ENCODE measurements around the gene TUBB4A. TPM values are rescaled to one million over a fixed set of nuclear protein-coding genes. Genes with fewer than 3 reads are reported as not detected.

TUBB4A gene
- total RNA-seq, 4 donors from 2014 or later = 0.22 TPM; not detected in 3

DNA sequence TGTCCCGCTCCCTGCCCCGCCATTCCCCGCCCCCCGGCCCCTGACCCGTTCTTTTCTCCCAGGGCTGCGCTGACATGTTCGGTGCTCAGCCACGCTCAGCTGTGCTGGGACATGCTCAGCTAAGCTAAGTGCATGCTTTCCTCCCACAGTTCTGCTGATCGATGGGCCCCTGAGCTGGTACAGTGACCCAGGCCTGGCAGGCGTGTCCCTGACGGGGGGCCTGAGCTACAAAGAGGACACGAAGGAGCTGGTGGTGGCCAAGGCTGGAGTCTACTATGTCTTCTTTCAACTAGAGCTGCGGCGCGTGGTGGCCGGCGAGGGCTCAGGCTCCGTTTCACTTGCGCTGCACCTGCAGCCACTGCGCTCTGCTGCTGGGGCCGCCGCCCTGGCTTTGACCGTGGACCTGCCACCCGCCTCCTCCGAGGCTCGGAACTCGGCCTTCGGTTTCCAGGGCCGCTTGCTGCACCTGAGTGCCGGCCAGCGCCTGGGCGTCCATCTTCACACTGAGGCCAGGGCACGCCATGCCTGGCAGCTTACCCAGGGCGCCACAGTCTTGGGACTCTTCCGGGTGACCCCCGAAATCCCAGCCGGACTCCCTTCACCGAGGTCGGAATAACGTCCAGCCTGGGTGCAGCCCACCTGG is 32.5 kb upstream of the TUBB4A start:
- TF ChIP-seq CTCF (IDR thresholded peaks at IDR 0.05; ENCODE audit: low read depth) = no peak

DNA sequence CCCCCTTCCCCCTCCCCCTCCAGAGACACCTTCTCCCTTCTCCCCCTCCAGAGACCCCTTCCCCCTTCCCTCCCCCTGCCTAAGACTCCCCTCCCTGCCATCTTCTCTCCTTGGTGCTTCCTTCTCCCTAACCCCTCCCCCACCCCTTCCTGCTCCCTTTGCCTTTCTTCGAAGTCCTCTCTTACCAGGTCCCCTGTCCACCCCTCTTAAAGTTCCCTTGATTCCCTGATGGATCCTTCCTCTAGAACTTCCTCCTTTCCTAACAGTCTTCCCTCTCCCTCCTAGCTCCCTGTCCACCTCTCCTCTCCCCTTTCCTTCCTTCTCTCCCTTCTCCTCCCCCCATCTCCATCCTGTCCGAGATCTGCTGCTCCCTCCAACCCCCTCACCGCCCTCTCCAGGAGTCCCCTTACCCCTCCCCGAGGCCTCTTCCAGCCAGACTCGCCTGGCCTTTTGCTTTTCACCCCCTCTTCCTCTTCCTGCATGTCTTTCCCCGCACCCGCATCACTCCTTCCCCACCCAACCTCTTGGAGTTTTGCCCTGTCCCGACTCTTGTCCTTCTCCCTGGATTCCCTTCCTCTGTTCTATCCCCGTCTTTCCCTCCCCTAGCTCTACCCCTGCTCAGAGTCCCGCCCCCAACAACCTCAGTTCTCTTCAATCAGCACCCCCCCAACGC is 31.8 kb upstream of the TUBB4A start:
- no peak for TF ChIP-seq CTCF (IDR thresholded peaks at IDR 0.05; ENCODE audit: low read depth)

- no peak for TF ChIP-seq CTCF (IDR thresholded peaks at IDR 0.05; ENCODE audit: low read depth)
Observed at GRCh38 chr19:6533000-6533328, 30.9 kb upstream of the TUBB4A start.

- no peak for TF ChIP-seq CTCF (IDR thresholded peaks at IDR 0.05; ENCODE audit: low read depth)
Observed at GRCh38 chr19:6532244-6532999, 30.3 kb upstream of the TUBB4A start.

GRCh38 chr19:6531956-6532243 is 29.8 kb upstream of the TUBB4A start:
- TF ChIP-seq CTCF (IDR thresholded peaks at IDR 0.05; ENCODE audit: low read depth) = no peak

DNA sequence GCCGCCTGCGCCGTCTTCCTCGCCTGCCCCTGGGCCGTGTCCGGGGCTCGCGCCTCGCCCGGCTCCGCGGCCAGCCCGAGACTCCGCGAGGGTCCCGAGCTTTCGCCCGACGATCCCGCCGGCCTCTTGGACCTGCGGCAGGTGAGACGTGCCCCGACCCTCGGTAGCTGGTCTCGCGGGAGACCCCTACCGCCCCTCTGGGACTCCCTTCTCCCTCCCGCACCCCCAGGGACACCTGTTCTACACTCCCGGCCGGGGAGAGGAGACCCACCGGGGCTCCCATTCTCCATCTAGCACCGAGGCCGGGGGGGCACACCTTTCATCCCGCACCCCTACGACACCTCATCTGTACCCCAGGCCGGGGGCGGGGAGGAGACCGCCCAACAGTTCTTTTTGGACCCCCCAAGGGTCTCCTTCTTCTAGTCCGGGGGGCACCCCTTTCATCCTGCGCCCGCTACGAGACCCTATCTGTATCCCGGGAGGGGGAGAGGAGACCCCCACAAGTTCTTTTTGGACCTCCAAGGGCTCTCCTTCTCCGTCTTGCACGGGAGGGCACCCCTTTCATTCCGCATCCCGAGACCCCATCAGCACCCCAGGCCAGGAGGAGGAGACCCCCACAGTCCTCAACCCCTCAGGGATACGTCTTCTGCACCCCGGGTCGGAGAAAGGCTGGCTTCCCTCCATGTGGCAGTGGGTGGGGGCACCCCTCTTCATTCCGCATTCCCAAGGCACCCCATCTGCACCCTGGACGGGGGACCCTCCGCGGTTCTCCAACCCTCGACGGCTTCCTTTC is 29.2 kb upstream of the TUBB4A start:
- no peak for TF ChIP-seq CTCF (IDR thresholded peaks at IDR 0.05; ENCODE audit: low read depth)
